ENCODE data around the gene AMOTL2. TPM values are rescaled to one million over a fixed set of nuclear protein-coding genes. Genes with fewer than 3 reads are reported as not detected.

AMOTL2 gene
- total RNA-seq, 2 experiments from 2014 or later, result not detected

DNA sequence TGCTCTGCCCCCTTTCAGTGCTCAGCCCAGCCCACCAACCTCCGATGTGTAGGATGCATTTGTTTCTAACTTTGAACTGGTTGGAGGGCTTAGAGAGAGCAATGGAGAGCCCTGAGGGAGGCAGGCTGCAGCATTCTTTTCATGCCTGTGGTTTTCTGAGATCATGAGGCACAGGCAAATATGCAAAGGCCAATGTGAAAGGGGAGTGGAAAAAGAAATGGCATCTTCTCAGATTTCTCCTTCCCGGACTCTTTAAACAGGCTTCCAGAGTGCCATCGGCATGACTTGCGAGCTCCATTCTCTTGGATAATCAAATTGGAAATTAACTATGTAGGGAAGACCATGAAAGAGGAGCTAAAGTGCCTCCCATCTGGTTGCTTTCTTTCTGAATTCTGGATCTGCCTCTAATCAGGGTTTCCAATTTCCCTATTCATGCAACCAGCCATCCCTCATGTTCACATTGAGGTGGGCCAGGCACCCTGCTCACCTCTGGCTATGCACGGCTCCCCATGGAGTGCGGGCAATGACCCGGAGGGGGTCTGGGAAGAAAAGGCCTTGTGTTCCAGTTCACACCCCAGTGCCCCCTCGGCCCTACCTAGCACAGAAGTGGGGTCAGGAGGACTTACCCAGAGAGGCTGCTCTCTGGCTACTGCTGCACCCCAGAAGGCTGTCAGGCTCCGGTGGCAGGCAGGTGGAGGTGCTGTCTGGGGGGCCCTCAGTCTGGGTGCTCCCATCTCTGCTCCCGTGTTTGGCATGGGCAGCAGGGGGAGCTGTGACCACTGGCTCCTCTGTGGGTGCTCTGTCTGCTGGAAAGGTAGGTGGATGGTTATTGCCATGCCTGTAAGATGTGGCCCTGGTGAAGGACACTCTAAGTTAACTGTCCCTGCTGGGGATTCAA lies 16.1 kb downstream of the AMOTL2 start:
- no peak overlapping the region for H3K4me3 Mint-ChIP-seq
- H3K36me3 Mint-ChIP-seq, result no peaks in the 10 kb centered on the region
- H3K27ac Mint-ChIP-seq, result no peak overlapping the region
- POLR2A ChIA-PET, result no interaction called here
- H3K27me3 Mint-ChIP-seq, result peaks cover 4% of the 10 kb centered on the region
- no peak for ATAC-seq (ENCODE audit: low read depth)
- no peaks in the 10 kb centered on the region for H3K9me3 Mint-ChIP-seq
- no peaks in the 10 kb centered on the region for H3K4me1 Mint-ChIP-seq
- DNase-seq, result no peak

DNA sequence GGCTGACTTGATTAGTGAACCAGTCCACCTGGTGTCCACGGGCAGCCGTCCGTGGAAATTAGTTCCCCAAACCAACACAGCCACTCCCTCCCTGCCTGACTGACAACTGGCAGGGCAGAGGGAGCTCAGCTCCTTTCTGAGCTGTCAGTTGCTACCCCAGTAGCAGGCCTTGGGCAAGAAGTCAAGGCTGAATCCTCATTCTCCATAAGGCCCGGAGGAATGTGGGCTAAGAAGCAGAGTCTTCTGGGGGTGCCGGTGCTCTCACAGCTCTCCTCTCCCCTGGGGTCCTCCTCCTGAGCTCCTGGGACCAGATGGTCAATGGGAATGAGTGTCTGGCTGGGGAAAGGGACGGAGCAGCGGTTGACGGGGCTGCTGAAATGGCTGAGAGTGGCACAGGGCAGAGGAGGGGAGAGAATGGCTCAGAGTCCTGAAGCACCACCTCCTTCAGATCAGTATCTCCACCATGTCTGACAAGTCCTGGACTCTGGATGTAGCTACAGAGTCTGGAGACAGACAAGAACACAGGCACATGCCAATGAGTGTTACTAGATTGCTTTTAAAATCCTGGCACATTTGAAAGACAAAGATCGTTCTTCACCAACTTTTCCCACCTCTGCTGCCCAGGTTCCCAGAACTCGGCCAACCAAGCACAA lies 16.9 kb downstream of the AMOTL2 start:
- H3K36me3 Mint-ChIP-seq, result no peaks in the 10 kb centered on the region
- ATAC-seq (ENCODE audit: low read depth), result no peak

DNA sequence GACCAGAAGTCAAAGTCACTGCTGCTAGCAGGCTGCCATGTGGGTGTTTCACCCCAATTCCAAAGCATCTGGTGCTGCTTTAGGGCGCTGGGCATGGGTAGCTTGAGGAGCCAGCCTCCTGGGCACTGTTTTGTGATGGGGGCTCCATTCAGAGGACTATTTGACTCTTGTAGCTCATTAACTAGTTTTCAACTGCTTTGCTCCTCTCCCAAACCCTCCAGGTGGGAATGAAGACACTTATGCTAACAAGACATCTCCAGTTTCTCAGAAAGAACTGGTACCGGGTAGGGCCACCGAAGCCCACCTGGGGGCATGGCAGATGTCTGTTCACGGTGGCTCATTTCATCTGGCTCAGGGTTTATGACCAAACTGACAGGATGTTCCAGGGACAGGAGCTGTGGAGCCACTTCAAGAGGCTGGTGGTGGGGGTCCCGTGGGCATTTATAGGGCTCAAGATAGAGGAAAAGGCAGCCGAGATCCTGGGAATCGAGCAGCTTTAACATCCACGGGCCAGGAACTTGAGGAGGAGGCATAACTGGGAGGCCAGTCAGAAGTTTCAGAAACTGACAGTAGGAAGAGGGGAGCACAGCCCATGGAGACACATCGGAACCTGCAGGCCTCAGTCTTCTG lies 17.7 kb downstream of the AMOTL2 start:
- DNase-seq (no peak), ATAC-seq (ENCODE audit: low read depth) (no peak)
- H3K9me3 Mint-ChIP-seq, result no peaks in the 10 kb centered on the region
- no peaks in the 10 kb centered on the region for H3K27me3 Mint-ChIP-seq
- POLR2A ChIA-PET, result no interaction called here
- no peaks in the 10 kb centered on the region for H3K4me1 Mint-ChIP-seq
- H3K27ac Mint-ChIP-seq, result no peak overlapping the region
- no peak overlapping the region for H3K4me3 Mint-ChIP-seq
- H3K36me3 Mint-ChIP-seq, result no peaks in the 10 kb centered on the region

More for the DNA sequence above, 16.9 kb downstream of the AMOTL2 start:
- Mint-ChIP-seq H3K4me3 (no peak overlapping the region), H3K9me3 (no peaks in the 10 kb centered on the region), H3K27me3 (peaks cover 2% of the 10 kb centered on the region), H3K4me1 (no peaks in the 10 kb centered on the region), H3K27ac (no peak overlapping the region)
- DNase-seq, result no peak
- POLR2A ChIA-PET, result no interaction called here

DNA sequence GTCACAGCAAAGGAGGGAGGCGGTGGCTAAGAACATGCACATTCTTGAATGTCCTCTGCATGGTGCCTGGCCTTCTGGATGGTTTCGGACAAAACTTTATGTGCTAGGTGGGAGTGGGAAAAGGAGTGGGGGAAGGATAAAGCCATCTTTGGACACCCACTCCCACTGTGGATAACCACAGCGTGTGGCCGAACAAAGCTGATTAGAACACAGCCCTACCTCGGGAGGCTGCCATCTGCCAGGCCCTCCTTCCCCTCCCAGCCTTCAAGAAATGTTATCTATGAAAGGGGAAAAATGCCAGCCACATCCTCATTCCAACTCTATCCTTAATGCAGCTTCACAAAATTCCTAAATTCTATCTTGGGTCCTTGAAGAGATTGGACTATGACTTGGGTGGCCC lies 18.8 kb downstream of the AMOTL2 start:
- no peaks in the 10 kb centered on the region for H3K4me1 Mint-ChIP-seq
- DNase-seq (no peak), ATAC-seq (ENCODE audit: low read depth) (no peak)
- H3K27me3 Mint-ChIP-seq, result no peaks in the 10 kb centered on the region
- no peaks in the 10 kb centered on the region for H3K9me3 Mint-ChIP-seq
- no peaks in the 10 kb centered on the region for H3K36me3 Mint-ChIP-seq
- no peak overlapping the region for H3K27ac Mint-ChIP-seq
- H3K4me3 Mint-ChIP-seq, result no peak overlapping the region
- POLR2A ChIA-PET, result no interaction called here

DNA sequence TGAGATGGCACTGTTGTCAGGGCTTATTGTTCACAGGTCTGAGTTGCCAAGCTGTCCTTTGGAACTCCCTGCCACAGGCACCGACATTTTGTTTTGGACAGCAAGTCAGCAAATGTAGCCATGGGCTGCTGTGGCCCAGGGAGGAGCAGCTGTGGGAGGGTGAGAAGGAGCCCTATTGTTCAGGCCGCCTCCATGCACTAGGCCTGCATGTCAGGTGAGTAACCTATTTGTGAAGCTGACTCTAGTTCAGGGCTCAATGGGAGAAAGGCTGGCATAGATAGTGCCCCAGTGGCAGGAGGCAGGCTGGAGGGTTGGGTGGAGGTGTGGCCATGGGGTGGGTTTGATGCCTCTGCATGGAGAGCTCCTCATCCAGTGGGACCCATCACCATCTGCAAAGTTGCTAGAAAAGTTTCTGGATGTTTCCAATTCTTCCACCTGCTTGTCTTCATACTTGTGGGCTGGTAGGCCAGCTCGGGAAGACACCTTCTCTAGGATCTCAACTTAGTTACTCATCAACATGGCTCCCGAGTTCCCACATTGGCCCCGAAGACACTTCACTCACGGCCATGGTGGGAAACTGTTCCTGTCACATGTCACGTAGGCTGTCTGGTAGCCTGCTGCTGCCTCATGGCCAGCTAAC lies 19.5 kb downstream of the AMOTL2 start:
- Mint-ChIP-seq H3K27me3 (peaks cover 2% of the 10 kb centered on the region), H3K36me3 (no peaks in the 10 kb centered on the region), H3K27ac (no peak overlapping the region), H3K4me1 (no peaks in the 10 kb centered on the region), H3K4me3 (no peak overlapping the region), H3K9me3 (no peaks in the 10 kb centered on the region)
- no peak for ATAC-seq (ENCODE audit: low read depth)
- no peak for DNase-seq
- POLR2A ChIA-PET, result no interaction called here

DNA sequence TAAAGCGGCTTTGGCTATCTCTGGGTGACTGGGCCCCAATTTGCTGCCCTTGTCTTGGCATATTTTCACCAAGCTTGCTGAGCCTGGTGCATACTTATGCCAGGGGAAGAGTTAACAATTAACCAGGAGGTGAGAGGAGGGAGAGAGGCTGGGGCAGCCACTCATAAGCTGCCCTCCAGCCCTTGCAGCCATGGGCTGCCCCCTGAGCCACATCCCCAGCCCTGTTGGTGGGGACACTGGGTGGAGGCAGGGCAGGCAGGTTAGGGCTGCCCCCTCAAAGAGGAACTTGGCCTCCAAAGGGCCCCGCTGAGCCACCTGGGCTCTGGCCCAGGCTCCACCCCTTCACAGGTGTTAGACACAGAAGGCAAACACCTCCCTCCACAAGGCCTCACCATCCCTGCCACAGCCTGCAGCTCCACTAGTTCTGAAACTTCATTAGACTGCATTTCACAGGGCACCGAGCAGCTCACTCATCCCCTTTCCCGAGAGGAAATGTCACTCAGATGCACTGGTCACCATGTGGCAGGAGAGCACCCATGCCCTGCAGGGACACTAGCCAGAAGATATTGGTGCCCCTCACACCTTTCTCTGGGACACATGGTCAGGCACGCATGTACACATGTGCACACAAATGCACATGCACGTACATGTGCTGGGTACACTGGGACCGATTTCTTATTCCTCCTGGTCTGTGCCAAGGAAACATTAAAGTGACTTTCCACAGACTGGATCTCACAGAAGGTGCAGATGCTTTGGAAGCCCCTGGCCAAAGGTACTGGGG lies 20.2 kb downstream of the AMOTL2 start:
- POLR2A ChIA-PET, result no interaction called here
- Mint-ChIP-seq H3K36me3 (no peaks in the 10 kb centered on the region), H3K9me3 (no peaks in the 10 kb centered on the region), H3K27ac (no peak overlapping the region), H3K4me3 (no peak overlapping the region), H3K4me1 (no peaks in the 10 kb centered on the region), H3K27me3 (peaks cover 2% of the 10 kb centered on the region)
- ATAC-seq (ENCODE audit: low read depth), result no peak
- no peak for DNase-seq

DNA sequence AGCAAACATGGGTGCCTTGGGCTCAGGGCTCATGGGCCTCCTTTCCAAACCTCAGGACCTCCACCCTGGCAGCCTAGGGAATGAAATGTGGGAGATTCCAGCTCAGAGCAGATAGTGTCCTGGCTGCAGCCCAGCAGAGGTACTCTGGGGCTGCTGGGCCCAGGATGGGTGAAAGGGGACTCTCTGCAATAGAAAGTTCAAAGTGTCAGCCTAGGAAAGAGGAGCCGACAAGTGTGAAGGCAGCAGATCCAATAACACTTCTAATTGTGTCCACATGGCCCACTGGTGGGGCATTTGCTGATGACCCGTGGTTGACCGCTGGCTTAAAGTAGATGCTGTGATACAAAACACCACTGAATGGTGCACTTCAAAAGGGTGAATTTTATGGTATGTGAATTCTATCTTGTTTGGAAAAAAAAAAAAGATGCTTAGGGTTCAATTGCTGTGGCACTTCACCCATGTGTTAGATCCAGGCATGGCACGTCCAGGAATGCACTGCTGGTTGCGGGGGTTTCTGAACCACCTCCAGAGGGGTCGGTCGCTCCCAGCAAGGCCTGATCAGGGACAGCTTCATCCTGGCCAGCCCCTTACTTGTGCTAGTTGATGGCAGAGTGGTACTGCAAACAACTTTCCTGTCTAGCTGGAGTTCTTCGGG lies 20.9 kb downstream of the AMOTL2 start:
- no peaks in the 10 kb centered on the region for H3K4me1 Mint-ChIP-seq
- H3K4me3 Mint-ChIP-seq, result no peak overlapping the region
- POLR2A ChIA-PET, result no interaction called here
- no peak overlapping the region for H3K27ac Mint-ChIP-seq
- H3K9me3 Mint-ChIP-seq, result no peaks in the 10 kb centered on the region
- no peak for ATAC-seq (ENCODE audit: low read depth)
- H3K36me3 Mint-ChIP-seq, result no peaks in the 10 kb centered on the region
- no peak for DNase-seq
- H3K27me3 Mint-ChIP-seq, result peaks cover 5% of the 10 kb centered on the region

DNA sequence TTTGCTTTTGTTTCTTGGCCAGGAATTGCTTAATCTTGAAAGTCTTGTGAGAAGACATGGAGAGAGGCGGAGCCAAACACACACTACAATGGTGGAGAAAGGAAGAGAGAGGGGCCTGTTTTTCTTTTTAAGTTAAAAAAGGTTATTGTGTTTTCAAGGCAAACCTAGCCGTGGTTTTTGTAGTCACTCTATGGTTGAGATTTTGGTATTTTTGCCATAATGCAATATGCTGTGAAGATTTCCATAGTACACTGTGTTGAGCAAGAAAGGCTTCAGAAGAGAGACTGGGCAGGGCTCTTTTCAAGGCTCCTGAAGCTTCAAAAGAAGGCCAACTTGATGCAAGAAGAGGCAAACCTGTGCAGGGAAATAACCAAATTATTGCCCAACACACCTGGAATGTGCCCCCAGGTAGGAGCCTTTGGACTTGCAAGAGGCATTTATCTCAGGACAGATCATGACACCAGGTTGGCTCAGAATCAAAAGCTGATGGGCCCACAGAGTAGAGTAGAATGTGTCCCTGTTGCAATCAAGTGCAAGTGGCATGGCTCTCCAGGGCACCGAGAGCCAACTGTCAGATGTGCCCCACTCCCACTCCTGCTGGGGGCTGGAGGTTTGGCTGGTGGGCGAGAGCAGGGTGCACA lies 22.1 kb downstream of the AMOTL2 start:
- Mint-ChIP-seq H3K4me1 (no peaks in the 10 kb centered on the region), H3K9me3 (peaks cover under 1% of the 10 kb centered on the region), H3K4me3 (no peak overlapping the region), H3K27ac (no peak overlapping the region), H3K27me3 (peaks cover 9% of the 10 kb centered on the region), H3K36me3 (no peaks in the 10 kb centered on the region)
- POLR2A ChIA-PET, result interaction anchor here (0.7 kb wide), 1 partner anchor 259 kb away, joined by 3 read pairs; no protein-coding TSS in a partner anchor
- ATAC-seq (ENCODE audit: low read depth) (no peak), DNase-seq (no peak)

DNA sequence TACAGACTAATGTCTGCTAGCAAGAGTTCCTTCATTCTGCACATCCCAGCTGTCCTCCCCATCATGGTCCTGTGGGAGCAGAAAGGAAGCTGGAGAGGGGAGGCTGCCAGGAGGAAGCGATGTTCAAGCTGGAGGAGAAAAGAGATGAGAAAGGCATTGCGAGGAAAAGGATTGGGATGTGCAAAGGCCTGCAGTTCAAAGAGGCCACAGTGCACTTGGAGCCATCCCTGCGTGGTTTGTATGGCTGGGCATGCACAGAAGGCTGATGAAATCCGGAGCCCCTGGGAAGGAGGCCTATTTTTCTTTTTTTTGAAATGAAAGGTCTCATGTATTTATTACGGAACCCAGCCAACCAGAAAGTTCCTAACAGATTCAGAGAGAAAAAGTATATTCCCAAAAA lies 22.8 kb downstream of the AMOTL2 start:
- H3K27ac Mint-ChIP-seq, result no peak overlapping the region
- H3K36me3 Mint-ChIP-seq, result no peaks in the 10 kb centered on the region
- POLR2A ChIA-PET, result interaction anchor here (0.7 kb wide), 1 partner anchor 259 kb away, joined by 3 read pairs; no protein-coding TSS in a partner anchor
- H3K4me1 Mint-ChIP-seq, result no peaks in the 10 kb centered on the region
- H3K4me3 Mint-ChIP-seq, result no peak overlapping the region
- peaks cover 7% of the 10 kb centered on the region for H3K9me3 Mint-ChIP-seq
- H3K27me3 Mint-ChIP-seq, result peaks cover 11% of the 10 kb centered on the region
- DNase-seq, result no peak
- ATAC-seq (ENCODE audit: low read depth), result no peak

DNA sequence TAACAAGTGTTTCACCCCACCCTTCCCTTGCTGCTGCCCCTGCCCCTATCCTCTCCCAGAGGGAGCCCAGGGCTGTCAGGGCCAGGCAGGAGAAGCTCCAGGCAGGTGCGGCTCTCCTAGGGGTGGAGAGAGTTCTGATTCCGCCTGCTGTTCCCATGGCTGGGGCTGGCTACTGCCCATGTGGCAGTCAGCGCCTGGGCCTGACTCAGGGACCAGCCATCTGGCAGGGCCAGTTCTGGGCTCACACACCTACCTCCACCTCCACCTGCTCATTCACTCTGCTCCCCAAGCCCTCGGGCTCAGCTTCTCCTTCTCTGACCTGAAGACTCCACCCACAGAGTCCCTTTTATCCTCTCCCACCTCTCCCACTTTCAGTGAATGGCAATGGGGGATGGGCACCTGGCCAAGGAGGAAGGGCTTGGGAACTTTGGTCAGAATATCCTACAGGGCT lies 23.4 kb downstream of the AMOTL2 start:
- Mint-ChIP-seq H3K27me3 (peaks cover 13% of the 10 kb centered on the region), H3K36me3 (no peaks in the 10 kb centered on the region), H3K27ac (no peak overlapping the region), H3K4me1 (no peaks in the 10 kb centered on the region), H3K9me3 (peaks cover 8% of the 10 kb centered on the region), H3K4me3 (no peak overlapping the region)
- DNase-seq, result no peak
- POLR2A ChIA-PET, result no interaction called here
- ATAC-seq (ENCODE audit: low read depth), result no peak

DNA sequence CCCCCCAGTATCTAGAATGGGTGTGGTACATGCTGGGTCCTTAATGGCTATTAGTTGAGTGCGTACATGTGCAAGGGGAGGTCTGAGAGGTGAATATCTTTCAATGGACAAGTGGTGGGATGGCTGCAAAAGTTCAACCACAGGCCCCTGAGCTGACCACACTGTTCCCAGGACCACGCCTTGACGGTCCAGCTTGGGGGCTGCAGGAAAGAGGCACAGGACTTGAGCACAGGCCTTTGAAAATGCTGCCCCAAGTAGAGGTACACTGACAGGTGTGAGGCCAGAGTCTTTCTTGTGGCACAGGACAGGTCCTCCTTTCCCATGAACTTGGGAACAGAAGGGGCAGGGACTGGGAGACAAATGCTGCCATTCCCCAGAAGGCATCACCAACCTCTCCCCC lies 24.0 kb downstream of the AMOTL2 start:
- Mint-ChIP-seq H3K27ac (no peak overlapping the region), H3K9me3 (peaks cover 8% of the 10 kb centered on the region), H3K4me1 (peaks cover 1% of the 10 kb centered on the region), H3K36me3 (no peaks in the 10 kb centered on the region), H3K27me3 (peaks cover 14% of the 10 kb centered on the region), H3K4me3 (no peak overlapping the region)
- ATAC-seq (ENCODE audit: low read depth) (no peak), DNase-seq (no peak)
- POLR2A ChIA-PET, result no interaction called here

DNA sequence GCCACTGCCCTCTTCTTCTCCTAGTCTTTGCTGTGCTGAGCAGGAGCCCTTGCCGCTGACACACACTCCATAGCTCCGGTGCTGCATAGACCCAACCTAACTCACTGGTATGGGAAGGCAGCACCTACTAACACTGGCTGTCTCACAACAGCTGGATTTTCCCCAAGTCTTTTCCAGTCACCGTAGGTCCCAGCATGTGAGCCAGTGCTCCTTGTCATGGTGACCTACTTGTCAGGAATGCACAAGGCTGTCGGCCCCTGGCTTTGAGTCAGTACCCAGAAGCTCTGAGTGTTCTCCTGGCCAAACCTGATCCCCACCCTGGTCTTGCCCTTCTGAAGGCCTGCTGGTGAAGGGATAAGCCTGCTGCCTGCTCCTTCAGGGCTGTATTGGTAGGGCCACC lies 25.7 kb downstream of the AMOTL2 start:
- ATAC-seq (ENCODE audit: low read depth) (no peak), DNase-seq (no peak)
- Mint-ChIP-seq H3K27ac (no peak overlapping the region), H3K9me3 (peaks cover 8% of the 10 kb centered on the region), H3K27me3 (peaks cover 21% of the 10 kb centered on the region), H3K4me3 (no peak overlapping the region), H3K4me1 (peaks cover 6% of the 10 kb centered on the region), H3K36me3 (no peaks in the 10 kb centered on the region)
- POLR2A ChIA-PET, result no interaction called here
